Dendritic cell treated with granulocyte-macrophage colony-stimulating factor and Interleukin-4, amounts not matched to agents 40 ng/mL and 50 ng/mL, for 4 days (primary cell): ENCODE measurements around the gene MC1R.
A peak's percentile ranks its signal among the peaks of the same experiment; 100 is the strongest.

ENCODE experiments used
- H3K27ac Mint-ChIP-seq: one replicate; pipeline ENCODE4 v1.8.0; 2022; ENCODE audit warnings: mild to moderate bottlenecking, mixed read lengths
- H3K27me3 Mint-ChIP-seq: one replicate; pipeline ENCODE4 v1.8.0; 2022; ENCODE audit warnings: mild to moderate bottlenecking, mixed read lengths
- H3K36me3 Mint-ChIP-seq: one replicate; pipeline ENCODE4 v1.8.0; 2022; ENCODE audit warnings: low read depth, mixed read lengths
- H3K4me1 Mint-ChIP-seq: one replicate; pipeline ENCODE4 v1.8.0; 2022; ENCODE audit warnings: low read depth, mixed read lengths
- H3K4me3 Mint-ChIP-seq: one replicate; pipeline ENCODE4 v1.8.0; 2022; ENCODE audit warnings: mild to moderate bottlenecking, moderate library complexity, mixed read lengths
- H3K9me3 Mint-ChIP-seq: one replicate; pipeline ENCODE4 v1.8.0; 2022; ENCODE audit warnings: mixed read lengths
- intact Hi-C: fragments of 100-400 bp; cut with micrococcal nuclease; formaldehyde crosslinking; loops from one replicate; pipeline ENCODE4 v1.15.0; 2022

Gene MC1R

DNA sequence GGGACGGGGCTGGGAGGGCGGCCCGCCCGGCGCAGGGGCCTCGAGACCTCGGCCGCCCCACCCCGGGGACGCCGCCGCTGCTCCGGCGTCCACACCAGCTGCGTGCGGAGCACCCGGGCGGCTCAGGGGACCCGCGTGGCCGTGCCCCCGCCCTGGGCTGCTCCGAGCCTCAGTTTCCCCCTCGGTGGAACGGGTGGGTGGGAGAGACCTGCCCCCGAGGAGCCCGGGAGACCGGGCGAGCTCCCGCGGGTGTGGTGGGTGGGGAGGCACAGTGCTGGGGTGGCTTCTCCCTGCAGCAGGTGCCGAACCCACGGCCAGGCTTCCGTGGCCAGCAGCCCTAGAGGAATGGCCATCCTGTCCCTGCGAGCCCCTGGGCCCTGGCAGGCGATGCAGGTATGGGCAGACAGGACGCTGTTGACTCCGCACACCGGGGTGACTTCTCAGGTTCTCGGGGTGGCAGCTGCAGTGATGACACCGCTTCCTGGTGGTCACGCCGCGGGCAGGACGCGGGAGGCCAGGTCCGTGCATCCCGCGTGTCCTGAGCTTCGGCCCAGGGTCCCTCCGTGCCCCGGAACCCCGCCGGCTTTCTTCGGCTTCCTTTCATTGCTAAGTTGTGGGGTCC is 30.6 kb downstream of the MC1R start:
- peak overlapping the region; percentile 81 for H3K4me3 Mint-ChIP-seq
- H3K4me1 Mint-ChIP-seq = peaks cover 45% of the 10 kb centered on the region
- no peaks in the 10 kb centered on the region for H3K9me3 Mint-ChIP-seq
- H3K27ac Mint-ChIP-seq = peak overlapping the region; percentile 77
- peaks cover 16% of the 10 kb centered on the region for H3K36me3 Mint-ChIP-seq
- intact Hi-C loops = no loop called here
- peaks cover 50% of the 10 kb centered on the region for H3K27me3 Mint-ChIP-seq

DNA sequence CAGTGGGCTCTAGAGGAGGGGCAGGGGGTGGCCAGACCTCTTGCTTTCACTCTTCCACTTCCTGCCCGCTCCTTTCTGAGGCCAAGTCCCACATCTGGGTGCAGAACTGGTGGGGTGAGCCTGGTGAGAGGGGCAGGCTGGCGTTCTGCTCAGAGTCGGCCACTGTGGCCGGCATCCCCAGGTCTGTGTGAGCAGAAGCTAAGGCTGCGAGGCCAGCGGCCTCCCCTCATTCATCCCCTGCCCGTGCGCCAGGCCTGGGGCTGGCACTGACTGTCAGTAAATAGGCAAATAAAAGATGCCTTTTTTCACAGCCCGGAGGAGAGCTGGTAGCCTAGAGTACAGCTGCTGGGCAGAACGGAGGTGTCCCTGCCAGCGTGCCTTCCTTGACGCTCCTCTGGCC is 31.1 kb downstream of the MC1R start:
- intact Hi-C loops = no loop called here
- Mint-ChIP-seq H3K4me1 (peaks cover 48% of the 10 kb centered on the region), H3K27ac (peak overlapping the region; percentile 77), H3K4me3 (peak overlapping the region; percentile 81), H3K9me3 (no peaks in the 10 kb centered on the region), H3K36me3 (peaks cover 22% of the 10 kb centered on the region), H3K27me3 (peaks cover 45% of the 10 kb centered on the region)

DNA sequence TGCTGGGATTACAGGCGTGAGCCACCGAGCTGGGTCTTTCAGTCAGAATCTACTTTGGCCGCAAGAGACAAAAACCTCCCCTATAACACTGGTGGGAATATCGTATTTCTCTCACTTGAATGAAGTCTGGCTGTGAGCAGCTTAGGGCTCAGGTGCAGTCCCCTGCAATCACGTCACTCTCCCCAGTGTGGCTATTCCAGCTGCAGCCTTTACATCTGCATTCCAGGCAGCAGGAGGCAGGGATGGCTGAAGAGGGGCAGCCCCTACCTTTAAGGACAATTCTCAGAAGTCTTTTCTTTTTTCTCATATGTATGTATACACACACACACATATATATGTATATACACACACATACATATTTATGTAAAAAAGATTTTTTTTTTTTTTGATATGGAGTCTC is 32.8 kb downstream of the MC1R start:
- no peak overlapping the region for H3K4me3 Mint-ChIP-seq
- peaks cover 61% of the 10 kb centered on the region for H3K4me1 Mint-ChIP-seq
- no peak overlapping the region for H3K27ac Mint-ChIP-seq
- H3K36me3 Mint-ChIP-seq = peaks cover 31% of the 10 kb centered on the region
- H3K9me3 Mint-ChIP-seq = no peaks in the 10 kb centered on the region
- intact Hi-C loops = no loop called here
- peaks cover 30% of the 10 kb centered on the region for H3K27me3 Mint-ChIP-seq

GRCh38 chr16:89952049-89952448 is 33.4 kb downstream of the MC1R start:
- peaks cover 24% of the 10 kb centered on the region for H3K27me3 Mint-ChIP-seq
- H3K9me3 Mint-ChIP-seq = no peaks in the 10 kb centered on the region
- intact Hi-C loops = no loop called here
- no peak overlapping the region for H3K4me3 Mint-ChIP-seq
- peaks cover 31% of the 10 kb centered on the region for H3K36me3 Mint-ChIP-seq
- no peak overlapping the region for H3K27ac Mint-ChIP-seq
- peaks cover 67% of the 10 kb centered on the region for H3K4me1 Mint-ChIP-seq

GRCh38 chr16:89952551-89952950 is 33.9 kb downstream of the MC1R start:
- H3K27ac Mint-ChIP-seq = no peak overlapping the region
- H3K27me3 Mint-ChIP-seq = peaks cover 19% of the 10 kb centered on the region
- H3K4me1 Mint-ChIP-seq = peaks cover 68% of the 10 kb centered on the region
- intact Hi-C loops = no loop called here
- H3K9me3 Mint-ChIP-seq = no peaks in the 10 kb centered on the region
- peaks cover 36% of the 10 kb centered on the region for H3K36me3 Mint-ChIP-seq
- no peak overlapping the region for H3K4me3 Mint-ChIP-seq

DNA sequence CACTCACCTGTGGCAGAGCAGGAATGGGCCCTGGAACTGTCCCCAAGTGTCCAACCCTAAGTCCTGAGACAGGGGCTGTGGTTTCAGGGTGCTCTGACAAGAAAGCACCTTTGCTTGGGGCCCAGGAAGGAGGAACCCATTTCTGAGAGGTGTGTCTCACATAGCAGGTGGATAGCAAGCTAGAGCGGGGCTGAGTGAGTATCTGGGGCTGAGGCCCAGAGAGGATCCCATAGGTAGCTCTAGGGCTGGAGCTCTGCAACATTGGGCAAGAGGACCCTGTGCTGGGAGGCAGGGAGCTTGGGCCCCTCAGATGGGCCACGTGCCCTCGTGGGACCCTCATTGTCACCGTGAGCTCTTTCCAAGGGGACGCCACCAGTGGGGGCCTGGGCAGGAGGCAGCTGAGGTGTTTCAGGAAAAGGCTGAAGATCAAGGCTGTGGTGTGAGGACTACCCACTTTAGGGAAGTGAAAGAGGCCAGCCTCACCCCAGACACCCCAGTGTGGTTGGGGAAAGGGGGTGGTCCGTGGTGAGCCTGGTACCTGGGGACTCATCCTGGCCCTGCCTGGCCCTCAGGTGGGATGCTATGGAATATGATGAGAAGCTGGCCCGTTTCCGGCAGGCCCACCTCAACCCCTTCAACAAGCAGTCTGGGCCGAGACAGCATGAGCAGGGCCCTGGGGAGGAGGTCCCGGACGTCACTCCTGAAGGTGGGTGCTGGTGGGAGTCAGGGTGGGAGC is 35.2 kb downstream of the MC1R start:
- H3K9me3 Mint-ChIP-seq = no peaks in the 10 kb centered on the region
- intact Hi-C loops = no loop called here
- H3K36me3 Mint-ChIP-seq = peaks cover 49% of the 10 kb centered on the region
- peaks cover 9% of the 10 kb centered on the region for H3K27me3 Mint-ChIP-seq
- peaks cover 79% of the 10 kb centered on the region for H3K4me1 Mint-ChIP-seq
- H3K4me3 Mint-ChIP-seq = no peak overlapping the region
- H3K27ac Mint-ChIP-seq = peak overlapping the region; percentile 91

- Mint-ChIP-seq H3K27ac (peak overlapping the region; percentile 91), H3K4me3 (no peak overlapping the region), H3K9me3 (no peaks in the 10 kb centered on the region), H3K27me3 (peaks cover 9% of the 10 kb centered on the region), H3K4me1 (peaks cover 84% of the 10 kb centered on the region), H3K36me3 (peaks cover 56% of the 10 kb centered on the region)
- intact Hi-C loops = no loop called here
These were observed 35.8 kb downstream of the MC1R start for GRCh38 chr16:89954462-89954861.

DNA sequence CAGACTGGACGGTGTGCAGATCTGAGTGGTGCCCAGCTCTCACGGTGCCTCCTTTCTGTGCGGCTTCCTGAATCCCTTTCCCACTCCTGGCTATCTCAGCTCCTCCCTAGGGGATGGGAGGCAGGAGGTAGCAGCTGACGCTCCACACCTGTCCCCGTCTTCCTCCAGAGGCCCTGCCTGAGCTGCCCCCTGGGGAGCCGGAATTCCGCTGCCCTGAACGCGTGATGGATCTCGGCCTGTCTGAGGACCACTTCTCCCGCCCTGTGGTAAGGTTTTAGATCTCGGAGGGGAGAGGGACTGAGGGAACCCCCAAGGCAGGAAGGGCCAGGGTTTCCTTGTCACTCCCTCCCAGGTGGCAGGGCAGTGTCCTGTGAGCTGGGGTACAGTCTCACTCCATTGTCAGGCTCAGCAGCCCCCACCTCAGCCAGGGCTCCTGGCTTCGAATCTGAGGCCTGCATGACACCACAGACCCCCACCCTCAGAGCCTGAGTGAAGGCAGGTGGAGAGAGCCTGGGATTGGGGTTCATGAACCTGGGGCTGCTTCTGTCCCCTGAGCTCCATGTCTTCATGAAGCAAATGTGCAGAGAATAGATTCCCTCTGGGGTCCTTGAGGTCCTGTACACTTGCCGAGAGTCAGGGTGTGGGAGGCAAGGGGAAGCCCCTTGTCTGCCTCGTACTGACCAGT is 36.5 kb downstream of the MC1R start:
- peaks cover 2% of the 10 kb centered on the region for H3K27me3 Mint-ChIP-seq
- H3K9me3 Mint-ChIP-seq = no peaks in the 10 kb centered on the region
- no peak overlapping the region for H3K4me3 Mint-ChIP-seq
- intact Hi-C loops = no loop called here
- peaks cover 84% of the 10 kb centered on the region for H3K4me1 Mint-ChIP-seq
- H3K36me3 Mint-ChIP-seq = peaks cover 56% of the 10 kb centered on the region
- peak overlapping the region; percentile 91 for H3K27ac Mint-ChIP-seq

DNA sequence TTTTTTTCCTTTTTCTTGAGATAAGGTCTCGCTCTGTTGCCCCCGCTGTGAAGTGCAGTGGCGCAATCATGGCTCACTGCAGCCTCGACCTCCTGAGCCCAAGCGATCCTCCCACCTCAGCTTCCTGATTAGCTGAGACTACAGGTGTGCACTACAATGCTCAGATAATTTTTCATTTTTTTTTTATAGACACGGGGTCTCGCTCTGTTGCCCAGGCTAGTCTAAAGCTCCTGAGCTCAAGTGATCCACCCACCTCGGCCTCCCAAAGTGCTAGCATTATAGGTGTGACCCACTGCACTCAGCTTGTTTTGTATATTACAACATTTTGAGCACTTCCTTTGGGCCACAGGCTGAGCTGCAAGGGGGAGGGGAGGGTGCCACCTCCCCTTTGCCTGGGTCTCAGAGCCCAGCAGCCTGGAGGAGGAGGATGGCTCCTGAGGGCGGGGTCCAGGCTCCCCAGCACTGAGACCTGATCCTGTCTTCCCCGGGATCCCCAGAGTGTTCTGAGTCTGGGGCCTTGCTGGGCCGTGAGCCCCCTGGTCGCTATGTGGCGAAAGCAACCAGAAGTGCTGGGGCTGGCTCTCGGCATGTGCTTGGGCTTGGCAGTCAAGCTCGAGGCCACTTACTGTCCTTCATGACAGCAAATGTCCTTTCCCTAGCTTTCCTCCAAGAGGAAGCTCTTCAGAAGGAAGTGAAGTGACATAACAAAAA is 38.0 kb downstream of the MC1R start:
- H3K4me1 Mint-ChIP-seq = peaks cover 89% of the 10 kb centered on the region
- peak overlapping the region; percentile 84 for H3K4me3 Mint-ChIP-seq
- peak overlapping the region; percentile 91 for H3K27ac Mint-ChIP-seq
- H3K9me3 Mint-ChIP-seq = no peaks in the 10 kb centered on the region
- H3K36me3 Mint-ChIP-seq = peaks cover 67% of the 10 kb centered on the region
- H3K27me3 Mint-ChIP-seq = no peaks in the 10 kb centered on the region
- intact Hi-C loops = loop anchor here (2.0 kb wide), 1 partner anchor 16 kb away; no protein-coding TSS in a partner anchor

- intact Hi-C loops = loop anchor here (2.0 kb wide), 1 partner anchor 16 kb away; no protein-coding TSS in a partner anchor
- H3K36me3 Mint-ChIP-seq = peaks cover 74% of the 10 kb centered on the region
- peak overlapping the region; percentile 84 for H3K4me3 Mint-ChIP-seq
- no peaks in the 10 kb centered on the region for H3K9me3 Mint-ChIP-seq
- peaks cover 87% of the 10 kb centered on the region for H3K4me1 Mint-ChIP-seq
- no peaks in the 10 kb centered on the region for H3K27me3 Mint-ChIP-seq
- H3K27ac Mint-ChIP-seq = peak overlapping the region; percentile 91
These were observed 38.6 kb downstream of the MC1R start for GRCh38 chr16:89957216-89957785.

GRCh38 chr16:89958068-89958467 is 39.4 kb downstream of the MC1R start:
- H3K27ac Mint-ChIP-seq = peak overlapping the region; percentile 91
- peak overlapping the region; percentile 84 for H3K4me3 Mint-ChIP-seq
- no peaks in the 10 kb centered on the region for H3K27me3 Mint-ChIP-seq
- peaks cover 80% of the 10 kb centered on the region for H3K4me1 Mint-ChIP-seq
- intact Hi-C loops = no loop called here
- no peaks in the 10 kb centered on the region for H3K9me3 Mint-ChIP-seq
- peaks cover 82% of the 10 kb centered on the region for H3K36me3 Mint-ChIP-seq

- H3K27ac Mint-ChIP-seq = peak overlapping the region; percentile 91
- peak overlapping the region; percentile 52 for H3K4me3 Mint-ChIP-seq
- intact Hi-C loops = no loop called here
- H3K9me3 Mint-ChIP-seq = no peaks in the 10 kb centered on the region
- H3K36me3 Mint-ChIP-seq = peaks cover 87% of the 10 kb centered on the region
- H3K4me1 Mint-ChIP-seq = peaks cover 77% of the 10 kb centered on the region
- H3K27me3 Mint-ChIP-seq = no peaks in the 10 kb centered on the region
These were observed 39.9 kb downstream of the MC1R start for GRCh38 chr16:89958596-89958995.

DNA sequence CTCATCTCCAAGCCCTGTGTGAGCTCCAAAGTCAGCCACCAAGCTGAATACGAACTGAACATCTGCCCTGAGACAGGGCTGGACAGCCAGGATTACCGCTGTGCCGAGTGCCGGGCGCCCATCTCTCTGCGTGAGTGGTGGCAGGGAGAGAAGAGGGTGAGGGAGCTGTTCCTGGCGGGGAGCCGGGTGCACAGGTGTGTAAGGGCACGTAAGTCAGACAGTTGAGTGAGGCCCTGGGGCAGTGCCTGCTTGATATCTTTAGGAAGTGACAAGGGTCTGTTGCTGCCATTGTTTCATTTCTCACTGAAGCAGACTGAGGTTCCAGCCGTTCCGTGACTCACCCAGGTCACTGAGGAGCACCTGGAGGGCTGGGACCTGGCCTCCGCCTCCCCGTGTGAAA is 42.3 kb downstream of the MC1R start:
- Mint-ChIP-seq H3K9me3 (no peaks in the 10 kb centered on the region), H3K36me3 (peaks cover 89% of the 10 kb centered on the region), H3K4me1 (peaks cover 59% of the 10 kb centered on the region), H3K27me3 (no peaks in the 10 kb centered on the region), H3K27ac (no peak overlapping the region), H3K4me3 (no peak overlapping the region)
- intact Hi-C loops = no loop called here
